Gastrocnemius medialis (tissue), 4 donors: ENCODE measurements around the gene SKI.

Experiments used
- CTCF ChIP-seq, 5 experiments: fragments of 450-650 bp in 3 of 5; fragments of 200-600 bp in 2 of 5; sonication (generic) in 2 of 5; IDR thresholded peaks in 4 of 5; conservative IDR thresholded peaks in 1 of 5; 1 replicate in 4 of 5; 2 replicates in 1 of 5; pipeline ENCODE4 v1.5.1; 2016 to 2019; ENCODE audit warnings: antibody characterized with exemption in 5 of 5, mild to moderate bottlenecking in 3 of 5, moderate library complexity in 3 of 5
- POLR2A ChIP-seq, 2 donors: fragments of 450-650 bp; IDR thresholded peaks; one replicate each; pipeline ENCODE4 v1.6.1; 2017; ENCODE audit warnings: antibody characterized with exemption in 2 of 2, mild to moderate bottlenecking in 2 of 2, moderate library complexity in 2 of 2

GRCh38 chr1:2340086-2340917 lies 112.2 kb downstream of the SKI start:
- no peak for TF ChIP-seq CTCF (IDR thresholded peaks at IDR 0.05 in 4 of 5, conservative IDR thresholded peaks at IDR 0.05 in 1 of 5)
- TF ChIP-seq POLR2A (IDR thresholded peaks at IDR 0.05), result no peak
